Suprapubic skin (tissue), 4 donors: Measurements from ENCODE around the gene ERBIN. TPM values are rescaled to one million over a fixed set of nuclear protein-coding genes. Genes with fewer than 3 reads are reported as not detected.

Experiments
- DNase-seq, 2 donors: peaks; one replicate each; pipeline ENCODE4 v3.0.0-alpha.2; 2019; ENCODE audit warnings: low spot score in 2 of 2
- H3K27ac ChIP-seq: fragments of 200-600 bp; sonication (generic); one replicate; pipeline ENCODE4 v1.5.1; 2019
- H3K27me3 ChIP-seq: fragments of 200-600 bp; sonication (generic); one replicate; pipeline ENCODE4 v1.5.1; 2019
- H3K36me3 ChIP-seq: fragments of 200-600 bp; sonication (generic); one replicate; pipeline ENCODE4 v1.5.1; 2019
- H3K4me1 ChIP-seq: fragments of 200-600 bp; sonication (generic); one replicate; pipeline ENCODE4 v1.5.1; 2019
- H3K4me3 ChIP-seq: fragments of 200-600 bp; sonication (generic); one replicate; pipeline ENCODE4 v1.5.1; 2019; ENCODE audit warnings: mild to moderate bottlenecking
- H3K9me3 ChIP-seq: fragments of 200-600 bp; sonication (generic); one replicate; pipeline ENCODE4 v1.5.1; 2019
- CTCF ChIP-seq, 2 donors: fragments of 200-600 bp in 1 of 2; fragments of 450-650 bp in 1 of 2; sonication (generic) in 1 of 2; IDR thresholded peaks; one replicate each; pipeline ENCODE4 v1.5.1; 2016 to 2019; ENCODE audit warnings: antibody characterized with exemption in 2 of 2, mild to moderate bottlenecking in 1 of 2, moderate library complexity in 1 of 2
- EP300 ChIP-seq: sonication (generic); formaldehyde crosslinking; IDR thresholded peaks from one replicate; pipeline ENCODE4 v1.6.1; 2017; ENCODE audit warnings: antibody characterized with exemption
- POLR2A ChIP-seq, 2 donors: fragments of 450-650 bp; IDR thresholded peaks; one replicate each; pipeline ENCODE4 v1.6.1; 2017; ENCODE audit warnings: antibody characterized with exemption in 2 of 2, mild to moderate bottlenecking in 2 of 2, moderate library complexity in 2 of 2
- POLR2AphosphoS5 ChIP-seq, 3 donors: sonication (generic); formaldehyde crosslinking; IDR thresholded peaks; one replicate each; pipeline ENCODE4 v1.6.1; 2017; ENCODE audit warnings: antibody characterized with exemption in 3 of 3
- WGBS: methylation state at CpG from one replicate; pipeline ENCODE4 v1.1.5; 2018; 5-methylcytosine and 5-hydroxymethylcytosine counted together
- total RNA-seq, 4 donors: library from RNA; depleted of rRNA; stranded (reverse); fragments of >200 nt; gene quantifications; one replicate each; pipeline ENCODE4 v1.1.0, GENCODE V29; 2016

ERBIN gene
- total RNA-seq, 4 donors from 2014 or later = 84.6 to 141 (median 97.3) TPM

DNA sequence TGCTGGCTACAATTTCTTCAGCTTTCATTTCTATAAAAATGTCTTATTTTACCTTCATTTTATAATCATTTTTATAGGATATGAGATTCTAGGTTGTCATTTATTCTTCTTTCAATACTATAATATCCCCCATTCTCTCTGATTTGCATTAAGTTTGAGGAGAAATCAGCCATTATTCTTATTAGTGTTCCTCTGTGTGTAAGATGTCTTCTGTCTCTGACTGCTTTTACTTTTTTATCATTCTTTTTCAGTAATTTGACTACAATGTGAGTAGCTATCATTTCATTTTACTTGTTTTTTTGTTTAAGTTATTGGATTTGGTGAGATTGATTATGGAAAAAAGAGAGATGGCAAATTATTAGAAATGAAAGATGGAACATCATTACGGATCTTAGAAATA is 204.1 kb downstream of the ERBIN start:
- H3K27ac ChIP-seq = no peak overlapping the region
- H3K36me3 ChIP-seq = no peaks in the 10 kb centered on the region
- peaks cover under 1% of the 10 kb centered on the region for H3K27me3 ChIP-seq
- H3K9me3 ChIP-seq = no peaks in the 10 kb centered on the region
- no peaks in the 10 kb centered on the region for H3K4me1 ChIP-seq
- no peak overlapping the region for H3K4me3 ChIP-seq
- DNase-seq = no peak
- no peak for TF ChIP-seq POLR2AphosphoS5 (IDR thresholded peaks at IDR 0.05)
- no peak for TF ChIP-seq CTCF (IDR thresholded peaks at IDR 0.05)
- no peak for TF ChIP-seq POLR2A (IDR thresholded peaks at IDR 0.05)
- TF ChIP-seq EP300 = no peak
- 92% methylated on average over 1 of the region's 1 CpG for WGBS

Other genes with a start within 250 kb of the ERBIN start
- 1 to 10 TPM; 3.8 to 6.3 (median 5.3) TPM for gene SGTB, start 204.5 kb upstream of the ERBIN start, total RNA-seq
- 10 to 100 TPM in 3 of 4 donors, 1 to 10 TPM in 1; 6.4 to 17.9 (median 14.0) TPM for gene NLN, start 204.4 kb upstream of the ERBIN start, total RNA-seq
- gene SREK1, start 217.7 kb downstream of the ERBIN start, total RNA-seq = 100 to 1,000 TPM in 1 of 4 donors, 10 to 100 TPM in 3; 63.1 to 182 (median 67.8) TPM